HG02870 (cell line): ENCODE measurements around the gene APBB2.

Experiments used
- ATAC-seq: cut with Tn5 transposase; IDR thresholded peaks from one replicate; pipeline ENCODE4 v1.9.1; 2021; ENCODE audit warnings: mild to moderate bottlenecking, moderate library complexity; ENCODE audit not compliant: unreplicated experiment

APBB2 gene

GRCh38 chr4:40875507-40876150, 338.7 kb downstream of the APBB2 start:
- ATAC-seq = no peak

GRCh38 chr4:40874901-40875300, 339.4 kb downstream of the APBB2 start:
- no peak for ATAC-seq

GRCh38 chr4:40874331-40874730, 340.0 kb downstream of the APBB2 start:
- no peak for ATAC-seq

- no peak for ATAC-seq
These were observed 342.6 kb downstream of the APBB2 start for GRCh38 chr4:40871695-40872250.

- no peak for ATAC-seq
These were observed 344.2 kb downstream of the APBB2 start for GRCh38 chr4:40870150-40870549.

GRCh38 chr4:40865696-40866095, 348.6 kb downstream of the APBB2 start:
- ATAC-seq = no peak

- ATAC-seq = no peak
These were observed 349.8 kb downstream of the APBB2 start for GRCh38 chr4:40864531-40864930.

GRCh38 chr4:40858962-40859361, 355.4 kb downstream of the APBB2 start:
- ATAC-seq = peak; percentile 3

- no peak for ATAC-seq
These were observed 356.4 kb downstream of the APBB2 start for GRCh38 chr4:40857956-40858355.

- ATAC-seq = peak; percentile 78
These were observed 357.4 kb downstream of the APBB2 start for GRCh38 chr4:40856840-40857362.

GRCh38 chr4:40856277-40856839, 358.0 kb downstream of the APBB2 start:
- ATAC-seq = no peak

- ATAC-seq = no peak
These were observed 363.8 kb downstream of the APBB2 start for GRCh38 chr4:40850496-40850895.

- no peak for ATAC-seq
These were observed 365.4 kb downstream of the APBB2 start for GRCh38 chr4:40848940-40849339.

- ATAC-seq = no peak
These were observed 366.1 kb downstream of the APBB2 start for GRCh38 chr4:40848251-40848650.

GRCh38 chr4:40846532-40846931, 367.8 kb downstream of the APBB2 start:
- no peak for ATAC-seq

- no peak for ATAC-seq
These were observed 369.0 kb downstream of the APBB2 start for GRCh38 chr4:40845154-40845835.

- no peak for ATAC-seq
These were observed 370.1 kb downstream of the APBB2 start for GRCh38 chr4:40844261-40844660.

GRCh38 chr4:40843696-40844095, 370.6 kb downstream of the APBB2 start:
- peak; percentile 36 for ATAC-seq

GRCh38 chr4:40842725-40843423, 371.5 kb downstream of the APBB2 start:
- ATAC-seq = no peak

- ATAC-seq = no peak
These were observed 372.0 kb downstream of the APBB2 start for GRCh38 chr4:40842318-40842717.

- peak; percentile 59 for ATAC-seq
These were observed 373.3 kb downstream of the APBB2 start for GRCh38 chr4:40840985-40841571.
